ENCODE results near the gene DUSP1. TPM values are rescaled to one million over a fixed set of nuclear protein-coding genes. Genes with fewer than 3 reads are reported as not detected.
A peak's percentile ranks its signal among the peaks of the same experiment; 100 is the strongest.

The DUSP1 gene
- total RNA-seq, 4 donors from 2014 or later, result 455 to 718 (median 676) TPM

- Histone ChIP-seq H3K4me3 (peak overlapping the region; percentile 88 to 98 (median 90)), H3K27me3 (peaks cover 0 to 8% (median 0%) of the 10 kb centered on the region in 4 donors), H3K27ac (replicated peaks in 1 of 4) (peak overlapping the region; percentile 99 to 100 (median 100)), H3K9me3 (peaks cover 0 to 7% (median 0%) of the 10 kb centered on the region in 4 donors), H3K36me3 (peaks cover 13 to 35% (median 32%) of the 10 kb centered on the region in 4 donors), H3K4me1 (peaks cover 29 to 70% (median 61%) of the 10 kb centered on the region in 4 donors)
- peak; percentile 98 for DNase-seq (ENCODE audit: extremely low spot score)
- TF ChIP-seq POLR2A (IDR thresholded peaks at IDR 0.05; ENCODE audit: low read depth), result no peak
- peak in 1 of 2 donors; percentile 93 for TF ChIP-seq POLR2AphosphoS5 (IDR thresholded peaks at IDR 0.05)
- TF ChIP-seq EP300 (IDR thresholded peaks at IDR 0.05), result peak; percentile 83
- TF ChIP-seq CTCF (IDR thresholded peaks at IDR 0.05), result peak; percentile 78 to 80 (median 79)
- WGBS, result 10% methylated on average over 40 of the region's 50 CpGs
- intact Hi-C loops (cut with DNase I), result loop anchor here (2.0 kb wide), 1 partner anchor 96 kb away; no protein-coding TSS in a partner anchor
These were observed 1.3 kb upstream of the DUSP1 start for GRCh38 chr5:172772112-172772906.

- no peak for DNase-seq (ENCODE audit: extremely low spot score)
- H3K27me3 ChIP-seq, result peaks cover 0 to 8% (median 0%) of the 10 kb centered on the region in 4 donors
- WGBS, result under 1% methylated on average over 22 of the region's 40 CpGs
- peaks cover 24 to 70% (median 57%) of the 10 kb centered on the region in 4 donors for H3K4me1 ChIP-seq
- H3K27ac ChIP-seq (replicated peaks in 1 of 4), result peak overlapping the region; percentile 99 to 100 (median 100)
- H3K4me3 ChIP-seq, result peak overlapping the region; percentile 88 to 98 (median 90)
- peak in 1 of 2 donors; percentile 3 for TF ChIP-seq POLR2AphosphoS5 (IDR thresholded peaks at IDR 0.05)
- TF ChIP-seq POLR2A (IDR thresholded peaks at IDR 0.05; ENCODE audit: low read depth), result no peak
- intact Hi-C loops (cut with DNase I), result loop anchor here (2.0 kb wide), 3 partner anchors 63 to 131 kb away; partner anchors contain the start of gene ERGIC1
- peaks cover 0 to 7% (median 0%) of the 10 kb centered on the region in 4 donors for H3K9me3 ChIP-seq
- peaks cover 13 to 41% (median 33%) of the 10 kb centered on the region in 4 donors for H3K36me3 ChIP-seq
These were observed 580 bp upstream of the DUSP1 start for GRCh38 chr5:172771439-172772111.

DNA sequence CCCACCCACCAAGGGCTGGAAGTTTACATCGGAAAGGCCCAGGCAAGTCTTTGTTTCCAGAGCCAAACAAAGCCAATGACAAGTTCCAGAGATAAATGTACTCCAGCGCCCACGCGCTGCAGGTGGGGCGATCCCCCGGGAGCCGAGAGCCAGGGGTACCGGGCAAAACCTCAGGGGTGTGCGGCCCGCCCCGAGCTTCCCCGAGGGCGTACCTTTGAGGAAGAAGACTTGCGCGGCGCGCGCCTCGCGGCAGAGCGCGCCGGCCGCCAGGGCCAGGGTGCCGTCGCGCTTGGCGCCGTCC is 671 bp downstream of the DUSP1 start:
- no peak for TF ChIP-seq CTCF (IDR thresholded peaks at IDR 0.05)
- peak; percentile 0 for TF ChIP-seq POLR2A (IDR thresholded peaks at IDR 0.05; ENCODE audit: low read depth)
- Histone ChIP-seq H3K27me3 (peaks cover 0 to 8% (median 0%) of the 10 kb centered on the region in 4 donors), H3K27ac (replicated peaks in 1 of 4) (peak overlapping the region; percentile 99 to 100 (median 100)), H3K36me3 (peaks cover 13 to 41% (median 33%) of the 10 kb centered on the region in 4 donors), H3K9me3 (peaks cover 0 to 7% (median 0%) of the 10 kb centered on the region in 4 donors), H3K4me1 (peaks cover 36 to 68% (median 58%) of the 10 kb centered on the region in 4 donors), H3K4me3 (peak overlapping the region; percentile 88 to 98 (median 90))
- WGBS, result 0% methylated on average over 14 of the region's 29 CpGs
- intact Hi-C loops (cut with DNase I), result loop anchor here (2.0 kb wide), 2 partner anchors 64 to 132 kb away; partner anchors contain the start of gene ERGIC1
- no peak for DNase-seq (ENCODE audit: extremely low spot score)

GRCh38 chr5:172769616-172770373 is 1.2 kb downstream of the DUSP1 start:
- TF ChIP-seq EP300 (IDR thresholded peaks at IDR 0.05) (no peak), POLR2A (IDR thresholded peaks at IDR 0.05; ENCODE audit: low read depth) (peak; percentile 22), CTCF (IDR thresholded peaks at IDR 0.05) (no peak), POLR2AphosphoS5 (IDR thresholded peaks at IDR 0.05) (peak in 1 of 2 donors; percentile 71)
- Histone ChIP-seq H3K4me3 (peak overlapping the region; percentile 88 to 98 (median 90)), H3K4me1 (peaks cover 37 to 67% (median 58%) of the 10 kb centered on the region in 4 donors), H3K27me3 (peaks cover 0 to 8% (median 0%) of the 10 kb centered on the region in 4 donors), H3K9me3 (peaks cover 0 to 7% (median 0%) of the 10 kb centered on the region in 4 donors), H3K27ac (replicated peaks in 1 of 4) (peak overlapping the region; percentile 99 to 100 (median 100)), H3K36me3 (peaks cover 13 to 41% (median 33%) of the 10 kb centered on the region in 4 donors)
- intact Hi-C loops (cut with DNase I), result loop anchor here (2.0 kb wide), 2 partner anchors 65 to 133 kb away; partner anchors contain the start of gene ERGIC1
- WGBS, result 11% methylated on average over 21 of the region's 21 CpGs
- no peak for DNase-seq (ENCODE audit: extremely low spot score)

All from esophagus muscularis mucosa (tissue), 4 donors.